Measurements from ENCODE around the gene PKP2. TPM values are rescaled to one million over a fixed set of nuclear protein-coding genes. Genes with fewer than 3 reads are reported as not detected.

The PKP2 gene
- total and polyA plus RNA-seq, 2 of the 8 experiments (the other 6 are each of a cell fraction or from before 2014, with no cell fraction given): 9.6 to 44.8 TPM

DNA sequence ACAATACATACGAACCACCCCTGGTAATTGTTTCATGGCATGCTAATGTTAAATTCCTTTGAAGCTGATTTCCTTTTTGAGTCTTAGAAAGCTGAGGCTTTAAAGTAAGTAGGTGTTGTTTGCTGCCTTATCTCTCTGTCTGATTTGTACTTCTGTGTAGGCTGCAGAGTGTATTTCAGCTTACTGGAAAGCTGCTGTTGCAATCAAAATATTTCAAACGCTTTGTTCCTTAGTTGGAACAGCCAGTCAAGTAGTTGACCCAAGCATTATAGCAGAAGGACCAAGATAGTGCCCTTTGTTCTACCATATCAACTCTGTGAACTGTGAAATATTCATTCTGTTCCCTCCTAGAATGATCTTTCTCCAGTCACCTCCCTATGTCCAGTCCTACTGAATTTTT is 3.1 kb downstream of the PKP2 start:
- Histone ChIP-seq H4K8ac (ENCODE audit: extremely low read depth, insufficient read depth, low read length) (no peak overlapping the region), H3K36me3 (ENCODE audit: control insufficient read depth in 2 of 4, insufficient read depth in 4 of 4, low read length in 3 of 4) (no peaks in the 10 kb centered on the region; a peak in 1 of 8 replicates), H2BK120ac (replicated peaks; ENCODE audit: low read depth, low read length) (peak overlapping the region; percentile 24), H3K18ac (ENCODE audit: extremely low read depth, low read length) (peak overlapping the region; percentile 79), H3K79me2 (ENCODE audit: control insufficient read depth in 1 of 2, insufficient read depth in 2 of 2, low read length in 2 of 2) (peaks cover 0 to 47% of the 10 kb centered on the region in 2 experiments; a peak in 3 of 4 replicates), H2AK5ac (ENCODE audit: low read depth, low read length) (no peak overlapping the region), H4K20me1 (replicated peaks in 1 of 2; ENCODE audit: control insufficient read depth in 1 of 2, insufficient read depth in 2 of 2, low read length in 2 of 2) (no peaks in the 10 kb centered on the region), H3K79me1 (ENCODE audit: low read depth, low read length) (no peaks in the 10 kb centered on the region), H3K23ac (ENCODE audit: insufficient read length) (no peak overlapping the region), H3K56ac (replicated peaks; ENCODE audit: insufficient read length, low read depth, low read length) (no peak overlapping the region), H3K4ac (replicated peaks; ENCODE audit: insufficient read length, low read depth, low read length) (no peak overlapping the region), H2BK12ac (ENCODE audit: low read depth, low read length) (peak overlapping the region; percentile 45; the same call in 1 of the 2 replicates), H2BK5ac (ENCODE audit: low read depth, low read length) (0 out of 2 replicates have a peak overlapping the region, but pooled peaks have one; percentile 5), H3K4me1 (replicated peaks in 1 of 4; ENCODE audit: control insufficient read depth in 3 of 4, insufficient read depth in 4 of 4, low read length in 3 of 4) (peaks cover 8 to 20% (median 14%) of the 10 kb centered on the region in 4 experiments; a peak in 6 of 7 replicates), H4K91ac (replicated peaks; ENCODE audit: insufficient read length, low read length) (peak overlapping the region; percentile 59), H4K5ac (ENCODE audit: insufficient read length, low read depth, low read length) (peak overlapping the region; percentile 25), H3K4me2 (ENCODE audit: insufficient read depth in 1 of 2, low read depth in 2 of 2, low read length in 2 of 2) (peak overlapping the region; percentile 21 to 65; a peak in 3 of 4 replicates), H3K14ac (ENCODE audit: insufficient read length) (no peak overlapping the region), H3K27me3 (replicated peaks in 1 of 4; ENCODE audit: control insufficient read depth in 3 of 4, extremely low read depth in 1 of 4, insufficient read depth in 3 of 4, low read length in 3 of 4) (no peaks in the 10 kb centered on the region), H3K4me3 (ENCODE audit: extremely low read depth in 1 of 4, insufficient read depth in 2 of 4, low read depth in 3 of 4, low read length in 4 of 4) (peak overlapping the region in 1 of 4 experiments; percentile 11; a peak in 1 of 8 replicates), H2BK20ac (ENCODE audit: low read length) (no peak overlapping the region), H3K9me3 (ENCODE audit: insufficient read depth in 2 of 2, low read depth in 1 of 2, low read length in 1 of 2) (no peaks in the 10 kb centered on the region), H3K27ac (ENCODE audit: low read depth, low read length) (peak overlapping the region; percentile 43; the same call in 1 of the 2 replicates), H2AFZ (ENCODE audit: low read length) (no peak overlapping the region), H3K23me2 (ENCODE audit: low read depth, low read length) (peaks cover 14% of the 10 kb centered on the region), H3K9ac (replicated peaks in 1 of 4; ENCODE audit: extremely low read depth in 1 of 4, low read depth in 3 of 4, low read length in 3 of 4) (peak overlapping the region in 1 of 4 experiments; percentile 37; a peak in 1 of 7 replicates), H2BK15ac (ENCODE audit: low read length) (peak overlapping the region; percentile 78; the same call in 1 of the 2 replicates)
- ChIA-PET CTCF (ENCODE audit: partially characterized antibody) (interaction anchor here (0.7 to 1.0 kb wide), 2 partner anchors 26 to 52 kb away, joined by 3 read pairs; no protein-coding TSS in a partner anchor), POLR2A (ENCODE audit: partially characterized antibody) (interaction anchor here (0.9 to 1.2 kb wide), 3 partner anchors 10 to 137 kb away, joined by 3 to 5 read pairs (median 3); partner anchors contain the start of gene YARS2)
- no peak for FAIRE-seq
- WGBS, 2 experiments (ENCODE audit: extremely low coverage in 1 of 2, insufficient coverage in 1 of 2, insufficient read length in 1 of 2, insufficient replicate concordance in 2 of 2, low coverage in 1 of 2, low lambda C conversion rate in 2 of 2, missing lambda C conversion rate in 1 of 2): 41% methylated on average over 2 of the region's 2 CpGs; no CpG with 5 or more reads in 1 of the 2 experiments
- DNase-seq (ENCODE audit: low read depth in 1 of 2, low spot score in 2 of 2): no peak
- TF ChIP-seq MAFK (IDR thresholded peaks at IDR 0.05; ENCODE audit: low read depth, low read length): no peak
- no peak for TF ChIP-seq SRF (IDR thresholded peaks at IDR 0.05; ENCODE audit: low read depth, low read length)
- TF ChIP-seq KDM4A (IDR thresholded peaks at IDR 0.05; ENCODE audit: low read depth, low read length, severe bottlenecking): no peak
- TF ChIP-seq TCF12 (IDR thresholded peaks at IDR 0.05; ENCODE audit: low read depth, low read length): no peak
- TF ChIP-seq EZH2 (IDR thresholded peaks at IDR 0.05; ENCODE audit: low read depth, low read length, severe bottlenecking): no peak
- TF ChIP-seq RXRA (IDR thresholded peaks at IDR 0.05; ENCODE audit: insufficient read depth, low read depth, low read length): no peak
